GM12878 (cell line): ENCODE results near the gene KCNB1. TPM values are rescaled to one million over a fixed set of nuclear protein-coding genes. Genes with fewer than 3 reads are reported as not detected.

ENCODE experiments used
- ATAC-seq: fragments of 200-7000 bp; cut with Tn5 transposase; 3 replicates; pipeline ENCODE4 v1.9.1; 2020; ENCODE audit warnings: mild to moderate bottlenecking, moderate library complexity
- BruUV-seq: library from RNA; stranded (reverse); fragments of 400-500 nt; replicated peaks from 2 replicates; lab custom pipeline; 2021; lab: Mats Ljungman, UMichigan
- CTCF ChIA-PET: fragments of 300-600 bp; sonication (Branson Sonifier 250); formaldehyde crosslinking; extraction: SDS; loops from one replicate; lab custom pipeline; 2021; ENCODE audit warnings: inconsistent platforms; lab: Yijun Ruan, JAX
- POLR2A ChIA-PET: fragments of 350-600 bp; formaldehyde crosslinking; extraction: SDS; loops from one replicate; lab custom pipeline; 2021; ENCODE audit warnings: inconsistent platforms; lab: Charles Lee
- RAD21 ChIA-PET: fragments of 300-600 bp; sonication (Branson Sonifier 250); formaldehyde crosslinking; loops from one replicate; lab custom pipeline; 2023; ENCODE audit warnings: antibody characterized with exemption; ENCODE audit not compliant: unreplicated experiment; lab: Charles Lee
- SMC1A ChIA-PET: fragments of 300-600 bp; sonication (Branson Sonifier 250); formaldehyde crosslinking; loops from one replicate; lab custom pipeline; 2023; ENCODE audit not compliant: unreplicated experiment, uncharacterized antibody; lab: Charles Lee
- DNase-seq: peaks from one replicate; pipeline ENCODE4 v3.0.0-alpha.2; 2011; ENCODE audit warnings: low read depth, low spot score
- FAIRE-seq: peaks from 3 replicates; lab custom pipeline; 2011; peaks lifted over from hg19 to GRCh38; lab: Jason Lieb, UNC
- H2AFZ ChIP-seq: 2 replicates; pipeline ENCODE4 v1.6.0; 2011; ENCODE audit warnings: low read depth, low read length, control low read depth; ENCODE audit not compliant: control insufficient read depth
- H3K27ac ChIP-seq: 2 replicates; pipeline ENCODE4 v1.5.1; 2011; ENCODE audit warnings: control low read depth; ENCODE audit not compliant: control insufficient read depth, insufficient read depth
- H3K27me3 ChIP-seq, 2 experiments: replicated peaks in 1 of 2; 2 replicates each; pipeline versions ENCODE4 v1.6.0 to v1.6.1; 2011; ENCODE audit warnings: low read length in 1 of 2; ENCODE audit not compliant: control insufficient read depth in 2 of 2, insufficient read depth in 2 of 2
- H3K36me3 ChIP-seq, 2 experiments: 2 replicates each; pipeline ENCODE4 v1.5.1; 2011; ENCODE audit warnings: low read length in 1 of 2; ENCODE audit not compliant: control insufficient read depth in 2 of 2, insufficient read depth in 2 of 2
- H3K4me1 ChIP-seq: 2 replicates; pipeline ENCODE4 v1.6.1; 2011; ENCODE audit warnings: mild to moderate bottlenecking, low read length, moderate library complexity, mixed read lengths; ENCODE audit not compliant: control insufficient read depth, insufficient read depth
- H3K4me2 ChIP-seq: 2 replicates; pipeline ENCODE4 v1.6.0; 2011; ENCODE audit warnings: control low read depth; ENCODE audit not compliant: control insufficient read depth, insufficient read depth
- H3K4me3 ChIP-seq: fragments of 200-600 bp; sonication (generic); 2 replicates; pipeline ENCODE4 v1.5.1; 2016
- H3K79me2 ChIP-seq: 2 replicates; pipeline ENCODE4 v1.6.0; 2011; ENCODE audit warnings: low read length; ENCODE audit not compliant: control insufficient read depth, insufficient read depth
- H3K9ac ChIP-seq: 2 replicates; pipeline ENCODE4 v1.8.0; 2011; ENCODE audit warnings: low read length, control low read depth, mixed read lengths; ENCODE audit not compliant: control insufficient read depth, insufficient read depth
- H3K9me3 ChIP-seq: replicated peaks from 3 replicates; pipeline ENCODE4 v1.5.1; 2011; ENCODE audit warnings: mild to moderate bottlenecking, low read length; ENCODE audit not compliant: control insufficient read depth, insufficient read depth
- H4K20me1 ChIP-seq: 2 replicates; pipeline ENCODE4 v1.6.0; 2011; ENCODE audit not compliant: control insufficient read depth, insufficient read depth
- ATF7 ChIP-seq: fragments of 450-650 bp; IDR thresholded peaks from 2 replicates; pipeline ENCODE4 v1.6.1; 2016; ENCODE audit warnings: low read depth, mild to moderate bottlenecking
- BHLHE40 ChIP-seq, 2 experiments: fragments of 450-650 bp in 1 of 2; IDR thresholded peaks; 2 replicates each; pipeline ENCODE4 v1.6.1; 2011 to 2017; ENCODE audit warnings: low read depth in 2 of 2, borderline replicate concordance in 1 of 2, improper control_type of control experiment in 1 of 2, low read length in 1 of 2, mild to moderate bottlenecking in 1 of 2
- CHD1 ChIP-seq: IDR thresholded peaks from 2 replicates; pipeline ENCODE4 v1.6.1; 2012; ENCODE audit warnings: low read depth, low read length, improper control_type of control experiment
- DPF2 ChIP-seq: fragments of 450-650 bp; IDR thresholded peaks from 2 replicates; pipeline ENCODE4 v1.6.1; 2017; ENCODE audit warnings: mild to moderate bottlenecking
- EGR1 ChIP-seq, 2 experiments: IDR thresholded peaks; 1 replicate in 1 of 2; 2 replicates in 1 of 2; pipeline ENCODE4 v1.6.1; 2011 to 2012; ENCODE audit warnings: low read depth in 2 of 2, low read length in 2 of 2, borderline replicate concordance in 1 of 2, mild to moderate bottlenecking in 1 of 2, moderate library complexity in 1 of 2
- ETV6 ChIP-seq, 2 experiments: fragments of 450-650 bp in 1 of 2; IDR thresholded peaks in 1 of 2; conservative IDR thresholded peaks in 1 of 2; 2 replicates each; pipeline ENCODE4 v1.6.1; 2014; ENCODE audit warnings: antibody characterized with exemption in 1 of 2, borderline replicate concordance in 1 of 2, low read depth in 1 of 2, mild to moderate bottlenecking in 1 of 2, moderate library complexity in 1 of 2
- IKZF2 ChIP-seq, 2 experiments: fragments of 450-650 bp; IDR thresholded peaks; 2 replicates each; pipeline ENCODE4 v1.6.1; 2017; ENCODE audit warnings: mild to moderate bottlenecking in 2 of 2, moderate library complexity in 2 of 2
- MYB ChIP-seq: fragments of 150-350 bp; IDR thresholded peaks from 2 replicates; pipeline ENCODE4 v1.6.1; 2014; ENCODE audit warnings: mild to moderate bottlenecking, low read depth, low read length, borderline replicate concordance
- NFIC ChIP-seq: IDR thresholded peaks from 2 replicates; pipeline ENCODE4 v1.6.1; 2012; ENCODE audit warnings: low read depth, mild to moderate bottlenecking, inconsistent platforms, low read length, moderate library complexity
- RAD51 ChIP-seq: fragments of 450-650 bp; IDR thresholded peaks from 2 replicates; pipeline ENCODE4 v1.6.1; 2016; ENCODE audit warnings: moderate library complexity, mild to moderate bottlenecking, inconsistent platforms
- SIX5 ChIP-seq: IDR thresholded peaks from 2 replicates; pipeline ENCODE4 v1.6.1; 2011; ENCODE audit warnings: mild to moderate bottlenecking, low read depth, low read length, moderate library complexity; ENCODE audit not compliant: severe bottlenecking
- SMAD5 ChIP-seq: IDR thresholded peaks from 2 replicates; pipeline ENCODE4 v1.6.1; 2016; ENCODE audit warnings: antibody characterized with exemption, low read depth
- SP1 ChIP-seq: IDR thresholded peaks from one replicate; pipeline ENCODE4 v1.6.1; 2011; ENCODE audit warnings: low read depth, low read length
- TCF7 ChIP-seq: IDR thresholded peaks from 2 replicates; pipeline ENCODE4 v1.6.1; 2014; ENCODE audit warnings: antibody characterized with exemption, borderline replicate concordance
- ZBED1 ChIP-seq: IDR thresholded peaks from 2 replicates; pipeline ENCODE4 v1.6.1; 2016; ENCODE audit warnings: borderline replicate concordance
- ZNF384 ChIP-seq: IDR thresholded peaks from 2 replicates; pipeline ENCODE4 v1.6.1; 2012; ENCODE audit warnings: low read depth, mild to moderate bottlenecking, low read length, improper control_type of control experiment, borderline replicate concordance
- ZZZ3 ChIP-seq: IDR thresholded peaks from 2 replicates; pipeline ENCODE4 v1.6.1; 2011; ENCODE audit warnings: low read depth; ENCODE audit not compliant: control insufficient read depth, insufficient read length
- WGBS: methylation state at CpG from one replicate; pipeline ENCODE4 v1.1.6; 2016; ENCODE audit warnings: low lambda C conversion rate; ENCODE audit not compliant: insufficient replicate concordance, insufficient coverage; ENCODE audit errors: missing lambda C conversion rate; 5-methylcytosine and 5-hydroxymethylcytosine counted together
- in situ Hi-C: fragments of 300-500 bp; cut with MboI; formaldehyde crosslinking; loops from 9 replicates; pipeline ENCODE4 v1.14.3; 2018; ENCODE audit warnings: mixed read lengths
- intact Hi-C: fragments of 100-400 bp; cut with micrococcal nuclease; formaldehyde crosslinking; loops from one replicate; pipeline ENCODE4 v1.14.2; 2022; ENCODE audit not compliant: unreplicated experiment
- polyA plus RNA-seq, 11 experiments: library from polyadenylated mRNA; depleted of rRNA in 4 of 11; unstranded in 6 of 11; stranded (reverse) in 5 of 11; fragments of >200 nt; fragmentation: Nextera tagmentation in 4 of 11; fragmentation: Illumina TruSeq in 1 of 11; extraction: Ambion mirVana in 4 of 11; extraction: Trizol in 1 of 11; gene quantifications; 1 replicate in 1 of 11; 2 replicates in 10 of 11; pipeline versions ENCODE4 v1.2.1 to v1.2.3, GENCODE V29; 2011 to 2016; ENCODE audit warnings: inconsistent platforms in 2 of 11, missing spikeins in 2 of 11, low read depth in 1 of 11
- total RNA-seq, 4 experiments: library from RNA; depleted of rRNA in 3 of 4; stranded (reverse); fragments of >200 nt in 3 of 4; fragmentation: Illumina TruSeq in 1 of 4; extraction: Trizol in 1 of 4; gene quantifications; 2 replicates each; pipeline versions ENCODE4 v1.2.1 to v1.2.3, GENCODE V29; 2013 to 2021
- TF ChIP-seq, protein P1 (sequence below): IDR thresholded peaks from 2 replicates; pipeline ENCODE4 v1.6.1; 2012; ENCODE audit warnings: low read length, inconsistent platforms

Gene KCNB1
- total and polyA plus RNA-seq, 10 of the 15 experiments (the other 5 are each of a cell fraction or from before 2014, with no cell fraction given) = 0.02 to 0.08 (median 0.03) TPM; not detected in 7

DNA sequence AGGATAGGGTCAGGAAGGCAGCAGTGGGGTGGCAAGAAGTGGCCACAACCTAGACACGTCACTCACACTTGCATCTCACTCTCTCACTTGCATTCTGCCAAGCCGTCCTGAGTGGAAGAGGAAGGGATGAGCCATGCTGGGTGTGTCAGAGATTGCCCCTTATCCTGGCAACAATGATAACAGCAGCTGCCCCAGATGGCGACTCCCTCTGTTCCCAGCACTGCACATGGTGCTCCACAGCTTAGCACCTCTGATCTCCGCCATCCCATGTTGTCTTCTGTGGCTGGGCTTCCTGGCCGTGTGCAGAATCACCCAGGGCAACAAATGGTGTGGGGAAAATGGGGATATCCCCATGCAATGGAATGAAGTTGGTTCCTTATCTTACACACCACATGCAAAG, 11.1 kb downstream of the KCNB1 start:
- WGBS = 0% methylated on average over 5 of the region's 5 CpGs
- DNase-seq (no peak), FAIRE-seq (no peak), ATAC-seq (no peak)
- RAD21 ChIA-PET = no interaction called here
- H3K36me3 ChIP-seq = no peaks in the 10 kb centered on the region
- no peaks in the 10 kb centered on the region for H3K79me2 ChIP-seq
- no peak overlapping the region for H3K4me3 ChIP-seq
- POLR2A ChIA-PET = no interaction called here
- no peak overlapping the region for H3K9ac ChIP-seq
- no peak overlapping the region for H2AFZ ChIP-seq
- intact Hi-C loops = no loop called here
- no peaks in the 10 kb centered on the region for H3K9me3 ChIP-seq
- no peaks in the 10 kb centered on the region for H4K20me1 ChIP-seq
- no peaks in the 10 kb centered on the region for H3K4me1 ChIP-seq
- H3K4me2 ChIP-seq = no peak overlapping the region
- CTCF ChIA-PET = interaction anchor here (0.6 kb wide), 1 partner anchor 140 kb away, joined by 3 read pairs; no protein-coding TSS in a partner anchor
- SMC1A ChIA-PET = no interaction called here
- H3K27me3 ChIP-seq = peaks cover 0 to 11% of the 10 kb centered on the region in 2 experiments
- H3K27ac ChIP-seq = no peak overlapping the region
- in situ Hi-C loops = no loop called here
- BruUV-seq = no TSS peak
- TF ChIP-seq SMAD5 = no peak
- no peak for TF ChIP-seq IKZF2 (IDR thresholded peaks at IDR 0.05)
- no peak for TF ChIP-seq NFIC
- no peak for TF ChIP-seq ETV6 (conservative IDR thresholded peaks at IDR 0.05 in 1 of 2, IDR thresholded peaks at IDR 0.05 in 1 of 2; ENCODE audit: borderline replicate concordance in 1 of 2, low read depth in 1 of 2)
- TF ChIP-seq ATF7 = no peak
- TF ChIP-seq ZZZ3 = no peak
- TF ChIP-seq RAD51 = no peak
- TF ChIP-seq, protein P1, sequence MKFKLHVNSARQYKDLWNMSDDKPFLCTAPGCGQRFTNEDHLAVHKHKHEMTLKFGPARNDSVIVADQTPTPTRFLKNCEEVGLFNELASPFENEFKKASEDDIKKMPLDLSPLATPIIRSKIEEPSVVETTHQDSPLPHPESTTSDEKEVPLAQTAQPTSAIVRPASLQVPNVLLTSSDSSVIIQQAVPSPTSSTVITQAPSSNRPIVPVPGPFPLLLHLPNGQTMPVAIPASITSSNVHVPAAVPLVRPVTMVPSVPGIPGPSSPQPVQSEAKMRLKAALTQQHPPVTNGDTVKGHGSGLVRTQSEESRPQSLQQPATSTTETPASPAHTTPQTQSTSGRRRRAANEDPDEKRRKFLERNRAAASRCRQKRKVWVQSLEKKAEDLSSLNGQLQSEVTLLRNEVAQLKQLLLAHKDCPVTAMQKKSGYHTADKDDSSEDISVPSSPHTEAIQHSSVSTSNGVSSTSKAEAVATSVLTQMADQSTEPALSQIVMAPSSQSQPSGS = no peak
- no peak for TF ChIP-seq SP1
- no peak for TF ChIP-seq ZNF384
- no peak for TF ChIP-seq ZBED1
- no peak for TF ChIP-seq EGR1 (IDR thresholded peaks at IDR 0.05; ENCODE audit: borderline replicate concordance in 1 of 2, low read depth in 2 of 2, low read length in 2 of 2)
- TF ChIP-seq SIX5 = no peak
- TF ChIP-seq TCF7 = no peak
- TF ChIP-seq CHD1 = no peak
- TF ChIP-seq BHLHE40 (IDR thresholded peaks at IDR 0.05; ENCODE audit: borderline replicate concordance in 1 of 2, low read depth in 2 of 2, low read length in 1 of 2) = no peak
- TF ChIP-seq DPF2 = no peak
- TF ChIP-seq MYB = no peak
